K562 (cell line): ENCODE results near the gene SLC7A4. TPM values are rescaled to one million over a fixed set of nuclear protein-coding genes. Genes with fewer than 3 reads are reported as not detected.

Experiments
- ATAC-seq: fragments of 200-7000 bp; cut with Tn5 transposase; 3 replicates; pipeline ENCODE4 v1.9.1; 2020; ENCODE audit warnings: moderate library complexity
- BruUV-seq: library from RNA; stranded (reverse); fragments of 400-500 nt; replicated peaks from 2 replicates; lab custom pipeline; 2021; lab: Mats Ljungman, UMichigan
- CTCF ChIA-PET: fragments of 300-600 bp; formaldehyde crosslinking; extraction: SDS; loops from one replicate; lab custom pipeline; 2021; ENCODE audit warnings: low intra/inter-chr PET ratio; lab: Yijun Ruan, JAX
- POLR2A ChIA-PET: fragments of 300-600, 350-650 bp; sonication (Branson Sonifier 250); formaldehyde crosslinking; extraction: SDS; loops from one replicate; lab custom pipeline; 2021; ENCODE audit warnings: antibody characterized with exemption, inconsistent platforms; lab: Yijun Ruan, JAX
- DNase-seq, 4 experiments: peaks; one replicate each; pipeline versions ENCODE4 v3.0.0 to v3.0.0-alpha.2; 2011 to 2018; ENCODE audit warnings: low spot score in 3 of 4, mixed read lengths in 3 of 4; ENCODE audit errors: extremely low read depth in 1 of 4
- FAIRE-seq: peaks from 2 replicates; lab custom pipeline; 2011; peaks lifted over from hg19 to GRCh38; lab: Jason Lieb, UNC
- H2AFZ ChIP-seq: 2 replicates; pipeline ENCODE4 v1.6.0; 2011; ENCODE audit warnings: low read depth, low read length, control low read depth, inconsistent platforms
- H3K27ac ChIP-seq: fragments of 200-600 bp; 3 replicates; pipeline ENCODE4 v1.8.0; 2011; ENCODE audit warnings: low read depth, mild to moderate bottlenecking, control low read depth, inconsistent platforms, low read length, moderate library complexity, mixed read lengths; ENCODE audit errors: extremely low read depth
- H3K27me3 ChIP-seq, 2 experiments: fragments of 300-600 bp in 1 of 2; 2 replicates in 1 of 2; 3 replicates in 1 of 2; pipeline versions ENCODE4 v1.6.0 to v1.8.0; 2011; ENCODE audit warnings: inconsistent platforms in 2 of 2, low read length in 2 of 2, mild to moderate bottlenecking in 1 of 2, mixed read lengths in 1 of 2, moderate library complexity in 1 of 2; ENCODE audit not compliant: control insufficient read depth in 2 of 2, insufficient read depth in 2 of 2
- H3K36me3 ChIP-seq: fragments of 300-600 bp; 3 replicates; pipeline ENCODE4 v1.8.0; 2011; ENCODE audit warnings: mild to moderate bottlenecking, low read length, inconsistent platforms; ENCODE audit not compliant: control insufficient read depth, insufficient read depth
- H3K4me1 ChIP-seq, 2 experiments: fragments of 200-600 bp in 1 of 2; replicated peaks in 1 of 2; 2 replicates in 1 of 2; 3 replicates in 1 of 2; pipeline versions ENCODE4 v1.5.1 to v1.8.0; 2011; ENCODE audit warnings: inconsistent platforms in 2 of 2, low read length in 2 of 2, mild to moderate bottlenecking in 1 of 2, mixed read lengths in 1 of 2, moderate library complexity in 1 of 2; ENCODE audit not compliant: control insufficient read depth in 2 of 2, insufficient read depth in 2 of 2
- H3K4me2 ChIP-seq: 2 replicates; pipeline ENCODE4 v1.6.1; 2011; ENCODE audit warnings: low read length, control low read depth, inconsistent platforms, mixed read lengths; ENCODE audit not compliant: insufficient read depth
- H3K4me3 ChIP-seq: fragments of 200-600 bp; sonication (generic), shearing (Covaris generic); 2 replicates; pipeline ENCODE4 v1.5.1; 2016; ENCODE audit warnings: control low read depth, inconsistent platforms
- H3K79me2 ChIP-seq: fragments of 200-600 bp; 3 replicates; pipeline ENCODE4 v1.8.0; 2011; ENCODE audit warnings: low read length, inconsistent platforms; ENCODE audit not compliant: control insufficient read depth, insufficient read depth
- H3K9ac ChIP-seq, 2 experiments: 2 replicates each; pipeline versions ENCODE4 v1.6.0 to v1.6.1; 2011; ENCODE audit warnings: low read depth in 2 of 2, low read length in 2 of 2, control low read depth in 1 of 2, inconsistent platforms in 1 of 2, mild to moderate bottlenecking in 1 of 2, mixed read lengths in 1 of 2; ENCODE audit not compliant: insufficient read depth in 1 of 2
- H3K9me1 ChIP-seq: one replicate; pipeline ENCODE4 v1.6.0; 2011; ENCODE audit warnings: inconsistent platforms, mild to moderate bottlenecking, low read length, moderate library complexity; ENCODE audit not compliant: control insufficient read depth, insufficient read depth
- H3K9me3 ChIP-seq: replicated peaks from 2 replicates; pipeline ENCODE4 v1.5.1; 2011; ENCODE audit warnings: low read depth, low read length, inconsistent platforms; ENCODE audit not compliant: control insufficient read depth, insufficient read depth
- H4K20me1 ChIP-seq: replicated peaks from 2 replicates; pipeline ENCODE4 v1.6.1; 2011; ENCODE audit warnings: low read length, inconsistent platforms, mixed read lengths; ENCODE audit not compliant: control insufficient read depth, insufficient read depth
- CUX1 ChIP-seq: fragments of 200-800 bp; sonication (Bioruptor generic); IDR thresholded peaks from 2 replicates; pipeline ENCODE4 v1.6.1; 2016; ENCODE audit warnings: missing genetic modification characterization, missing compliant biosample characterization
- FOS ChIP-seq: IDR thresholded peaks from 3 replicates; pipeline ENCODE4 v1.6.1; 2011; ENCODE audit not compliant: insufficient read length; ENCODE audit errors: extremely low read depth
- GATA2 ChIP-seq: sonication (generic); formaldehyde crosslinking; IDR thresholded peaks from 2 replicates; pipeline ENCODE4 v1.4.0; 2020; ENCODE audit warnings: mild to moderate bottlenecking, missing genetic modification reagents
- HNRNPH1 ChIP-seq: fragments of 200-400 bp; formaldehyde crosslinking; optimal IDR thresholded peaks from 2 replicates; pipeline ENCODE3; 2017; ENCODE audit warnings: low read depth, mild to moderate bottlenecking, low read length, moderate library complexity
- MTF1 ChIP-seq: fragments of 250-450 bp; sonication (Bioruptor Pico); IDR thresholded peaks from 2 replicates; pipeline ENCODE4 v1.9.0; 2021; ENCODE audit warnings: moderate library complexity, mild to moderate bottlenecking, inconsistent platforms, borderline replicate concordance
- ZC3H11A ChIP-seq: IDR thresholded peaks from 2 replicates; pipeline ENCODE4 v1.6.1; 2012; ENCODE audit warnings: low read depth, low read length, improper control_type of control experiment
- ZNF3 ChIP-seq: fragments of 250-450 bp; sonication (Bioruptor Pico); IDR thresholded peaks from 2 replicates; pipeline ENCODE4 v1.5.0; 2021; ENCODE audit warnings: mild to moderate bottlenecking, moderate library complexity
- ZNF696 ChIP-seq: fragments of 250-450 bp; sonication (Bioruptor Pico); conservative IDR thresholded peaks from 2 replicates; pipeline ENCODE4 v1.4.0; 2020; ENCODE audit warnings: mild to moderate bottlenecking, moderate library complexity
- WGBS: fragments of 100-300 bp; shearing (Covaris generic); methylation state at CpG from one replicate; pipeline ENCODE4 v1.1.6; 2016; ENCODE audit warnings: low coverage, mixed read lengths; ENCODE audit not compliant: insufficient coverage; ENCODE audit errors: missing lambda C conversion rate; 5-methylcytosine and 5-hydroxymethylcytosine counted together
- in situ Hi-C: fragments of 300-500 bp; cut with MboI; formaldehyde crosslinking; loops from 4 replicates; pipeline ENCODE4 v1.15.0; 2018; ENCODE audit warnings: inconsistent platforms, mixed read lengths
- intact Hi-C: fragments of 100-400 bp; cut with micrococcal nuclease; formaldehyde crosslinking; loops from 2 replicates; pipeline ENCODE4 v1.14.2; 2022
- polyA plus RNA-seq, 8 experiments: library from polyadenylated mRNA; depleted of rRNA in 4 of 8; stranded (reverse) in 5 of 8; unstranded in 3 of 8; fragments of >200 nt; fragmentation: Nextera tagmentation in 2 of 8; fragmentation: Illumina TruSeq in 1 of 8; extraction: Ambion mirVana in 2 of 8; extraction: Trizol in 1 of 8; gene quantifications; 2 replicates each; pipeline versions ENCODE4 v1.2.1 to v1.2.3, GENCODE V29; 2011 to 2014; ENCODE audit warnings: inconsistent platforms in 1 of 8, missing spikeins in 1 of 8
- total RNA-seq, 7 experiments: library from RNA; depleted of rRNA in 6 of 7; stranded (reverse); fragments of >200 nt in 6 of 7; fragmentation: Illumina TruSeq in 2 of 7; extraction: Trizol in 2 of 7; gene quantifications; 2 replicates each; pipeline versions ENCODE4 v1.2.1 to v1.2.3, GENCODE V29; 2011 to 2021; ENCODE audit warnings: low replicate concordance in 1 of 7
- TF ChIP-seq, protein P1 (sequence below): fragments of 450-650 bp; formaldehyde crosslinking; IDR thresholded peaks from 2 replicates; pipeline ENCODE4 v1.4.0; 2022; ENCODE audit warnings: missing genetic modification characterization
- TF ChIP-seq, protein P2 (sequence below), 2 experiments: fragments of 150-350 bp in 1 of 2; IDR thresholded peaks; 2 replicates each; pipeline ENCODE4 v1.6.1; 2012 to 2016; ENCODE audit warnings: low read depth in 2 of 2, low read length in 2 of 2, mild to moderate bottlenecking in 1 of 2, moderate library complexity in 1 of 2
- TF ChIP-seq, protein P3 (sequence below): sonication (generic); formaldehyde crosslinking; IDR thresholded peaks from 2 replicates; pipeline ENCODE4 v1.8.0; 2023; ENCODE audit warnings: mild to moderate bottlenecking, missing genetic modification reagents

The SLC7A4 gene
- total and polyA plus RNA-seq, 9 of the 15 experiments (the other 6 are each of a cell fraction or from before 2014, with no cell fraction given): not detected

DNA sequence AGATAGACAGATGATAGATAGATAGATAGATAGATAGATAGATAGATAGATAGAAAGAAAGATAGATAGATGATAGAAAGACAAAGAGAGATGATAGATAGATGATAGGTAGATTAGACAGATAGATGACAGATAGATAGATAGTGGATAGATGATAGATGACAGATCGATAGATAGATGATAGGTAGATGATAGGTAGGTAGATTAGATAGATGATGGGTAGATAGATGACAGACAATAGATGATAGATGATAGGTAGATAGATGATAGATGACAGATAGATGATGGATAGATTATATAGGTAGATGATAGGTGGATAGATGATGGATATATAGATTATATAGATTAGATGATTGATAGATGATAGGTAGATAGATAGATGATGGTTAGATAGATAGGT lies 46.0 kb downstream of the SLC7A4 start:
- no TSS peak for BruUV-seq
- FAIRE-seq (no peak), DNase-seq (no peak), ATAC-seq (no peak)
- Histone ChIP-seq H3K9me3 (no peaks in the 10 kb centered on the region), H3K4me2 (no peak overlapping the region), H3K27ac (no peak overlapping the region), H4K20me1 (0 out of 2 replicates have a peak, but pooled peaks cover 7% of the 10 kb centered on the region), H3K27me3 (no peaks in the 10 kb centered on the region), H2AFZ (no peak overlapping the region), H3K9ac (no peak overlapping the region), H3K79me2 (peaks cover 18% of the 10 kb centered on the region), H3K4me1 (peaks cover 11 to 46% of the 10 kb centered on the region in 2 experiments), H3K4me3 (no peak overlapping the region), H3K36me3 (peaks cover 73% of the 10 kb centered on the region), H3K9me1 (peaks cover 17% of the 10 kb centered on the region)
- intact Hi-C loops (no loop called here), in situ Hi-C loops (no loop called here)
- POLR2A ChIA-PET: interaction anchor here (0.7 to 6.8 kb wide), 6 partner anchors 10 to 87 kb away, joined by 3 to 127 read pairs (median 8); partner anchors contain the start of gene THAP7
- 71% methylated on average over 1 of the region's 1 CpG for WGBS
- CTCF ChIA-PET: no interaction called here
- TF ChIP-seq, protein P1, sequence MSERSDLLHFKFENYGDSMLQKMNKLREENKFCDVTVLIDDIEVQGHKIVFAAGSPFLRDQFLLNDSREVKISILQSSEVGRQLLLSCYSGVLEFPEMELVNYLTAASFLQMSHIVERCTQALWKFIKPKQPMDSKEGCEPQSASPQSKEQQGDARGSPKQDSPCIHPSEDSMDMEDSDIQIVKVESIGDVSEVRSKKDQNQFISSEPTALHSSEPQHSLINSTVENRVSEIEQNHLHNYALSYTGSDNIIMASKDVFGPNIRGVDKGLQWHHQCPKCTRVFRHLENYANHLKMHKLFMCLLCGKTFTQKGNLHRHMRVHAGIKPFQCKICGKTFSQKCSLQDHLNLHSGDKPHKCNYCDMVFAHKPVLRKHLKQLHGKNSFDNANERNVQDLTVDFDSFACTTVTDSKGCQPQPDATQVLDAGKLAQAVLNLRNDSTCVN (CRISPR knock-in tag): peak; percentile 96
- TF ChIP-seq ZNF696: no peak
- TF ChIP-seq ZNF3 (CRISPR knock-in tag): no peak
- no peak for TF ChIP-seq FOS
- TF ChIP-seq ZC3H11A: peak; percentile 97
- TF ChIP-seq GATA2: no peak
- TF ChIP-seq, protein P2, sequence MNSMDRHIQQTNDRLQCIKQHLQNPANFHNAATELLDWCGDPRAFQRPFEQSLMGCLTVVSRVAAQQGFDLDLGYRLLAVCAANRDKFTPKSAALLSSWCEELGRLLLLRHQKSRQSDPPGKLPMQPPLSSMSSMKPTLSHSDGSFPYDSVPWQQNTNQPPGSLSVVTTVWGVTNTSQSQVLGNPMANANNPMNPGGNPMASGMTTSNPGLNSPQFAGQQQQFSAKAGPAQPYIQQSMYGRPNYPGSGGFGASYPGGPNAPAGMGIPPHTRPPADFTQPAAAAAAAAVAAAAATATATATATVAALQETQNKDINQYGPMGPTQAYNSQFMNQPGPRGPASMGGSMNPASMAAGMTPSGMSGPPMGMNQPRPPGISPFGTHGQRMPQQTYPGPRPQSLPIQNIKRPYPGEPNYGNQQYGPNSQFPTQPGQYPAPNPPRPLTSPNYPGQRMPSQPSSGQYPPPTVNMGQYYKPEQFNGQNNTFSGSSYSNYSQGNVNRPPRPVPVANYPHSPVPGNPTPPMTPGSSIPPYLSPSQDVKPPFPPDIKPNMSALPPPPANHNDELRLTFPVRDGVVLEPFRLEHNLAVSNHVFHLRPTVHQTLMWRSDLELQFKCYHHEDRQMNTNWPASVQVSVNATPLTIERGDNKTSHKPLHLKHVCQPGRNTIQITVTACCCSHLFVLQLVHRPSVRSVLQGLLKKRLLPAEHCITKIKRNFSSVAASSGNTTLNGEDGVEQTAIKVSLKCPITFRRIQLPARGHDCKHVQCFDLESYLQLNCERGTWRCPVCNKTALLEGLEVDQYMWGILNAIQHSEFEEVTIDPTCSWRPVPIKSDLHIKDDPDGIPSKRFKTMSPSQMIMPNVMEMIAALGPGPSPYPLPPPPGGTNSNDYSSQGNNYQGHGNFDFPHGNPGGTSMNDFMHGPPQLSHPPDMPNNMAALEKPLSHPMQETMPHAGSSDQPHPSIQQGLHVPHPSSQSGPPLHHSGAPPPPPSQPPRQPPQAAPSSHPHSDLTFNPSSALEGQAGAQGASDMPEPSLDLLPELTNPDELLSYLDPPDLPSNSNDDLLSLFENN (IDR thresholded peaks at IDR 0.05; ENCODE audit: low read depth in 2 of 2, low read length in 2 of 2): no peak
- TF ChIP-seq MTF1 (CRISPR knock-in tag): no peak
- no peak for TF ChIP-seq HNRNPH1
- TF ChIP-seq, protein P3, sequence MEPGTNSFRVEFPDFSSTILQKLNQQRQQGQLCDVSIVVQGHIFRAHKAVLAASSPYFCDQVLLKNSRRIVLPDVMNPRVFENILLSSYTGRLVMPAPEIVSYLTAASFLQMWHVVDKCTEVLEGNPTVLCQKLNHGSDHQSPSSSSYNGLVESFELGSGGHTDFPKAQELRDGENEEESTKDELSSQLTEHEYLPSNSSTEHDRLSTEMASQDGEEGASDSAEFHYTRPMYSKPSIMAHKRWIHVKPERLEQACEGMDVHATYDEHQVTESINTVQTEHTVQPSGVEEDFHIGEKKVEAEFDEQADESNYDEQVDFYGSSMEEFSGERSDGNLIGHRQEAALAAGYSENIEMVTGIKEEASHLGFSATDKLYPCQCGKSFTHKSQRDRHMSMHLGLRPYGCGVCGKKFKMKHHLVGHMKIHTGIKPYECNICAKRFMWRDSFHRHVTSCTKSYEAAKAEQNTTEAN (CRISPR knock-in tag): no peak
- TF ChIP-seq CUX1 (CRISPR knock-in tag): no peak
